Activated CD8-positive, alpha-beta memory T cell treated with anti-CD3 and anti-CD28 coated beads for 24 hours (primary cell): ENCODE data around the gene IL1RAPL1.

ENCODE experiments used
- DNase-seq: peaks from one replicate; pipeline ENCODE4 v3.0.0-alpha.2; 2020

The IL1RAPL1 gene

DNA sequence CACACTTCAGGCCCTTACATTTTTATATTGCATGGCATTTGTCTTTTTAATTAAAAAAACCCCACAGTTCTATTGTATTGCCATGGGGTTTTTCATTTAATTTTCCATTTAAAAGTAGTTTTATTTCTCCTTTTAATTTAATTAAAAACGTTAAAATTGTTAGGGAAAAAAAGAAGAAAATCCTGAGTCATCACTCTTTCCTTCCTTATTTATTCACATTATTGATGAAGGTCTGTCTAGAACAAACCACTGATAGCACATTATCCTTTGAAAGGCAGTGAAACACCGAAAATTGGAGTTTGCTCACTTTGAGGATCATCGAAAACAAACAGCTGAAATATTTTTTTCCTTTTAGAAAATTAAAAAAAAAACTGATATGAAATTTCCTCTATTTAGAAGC is 868.5 kb downstream of the IL1RAPL1 start:
- DNase-seq, result no peak

DNA sequence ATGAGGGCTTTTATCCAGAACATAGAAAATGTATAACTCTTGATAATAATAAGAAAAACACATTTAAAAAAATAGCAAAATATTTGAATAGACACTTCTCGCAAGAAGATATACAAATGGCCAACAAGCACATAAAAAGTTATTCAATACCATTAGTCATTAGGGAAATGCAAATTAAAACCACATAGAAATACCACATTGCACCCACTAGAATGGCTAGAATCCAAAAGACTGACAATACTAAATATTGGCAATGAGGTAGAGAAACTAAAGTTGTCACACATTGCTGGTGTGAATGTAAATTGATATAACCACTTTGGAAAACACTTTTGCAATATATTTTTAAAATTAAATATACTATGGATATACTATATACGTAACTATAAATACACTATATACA is 873.8 kb downstream of the IL1RAPL1 start:
- no peak for DNase-seq

DNA sequence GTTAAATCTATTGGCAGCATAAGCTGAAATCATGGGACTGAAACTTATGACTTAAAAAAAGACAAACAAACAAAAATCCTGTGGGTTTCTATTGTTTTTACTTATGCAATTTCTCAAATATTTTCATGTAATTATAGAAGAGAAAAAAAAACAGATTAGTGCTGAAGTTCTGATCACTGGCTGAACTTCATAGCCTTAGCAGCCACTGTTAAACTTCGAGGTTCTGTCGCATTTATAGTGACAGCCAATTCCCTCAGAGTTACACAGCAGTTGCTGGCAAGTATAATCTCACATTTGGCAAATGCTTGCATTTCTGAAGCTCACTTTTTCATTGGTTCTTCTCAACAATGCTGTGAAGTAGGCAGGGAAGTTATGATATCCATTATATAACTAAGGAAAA is 879.2 kb downstream of the IL1RAPL1 start:
- DNase-seq, result no peak

DNA sequence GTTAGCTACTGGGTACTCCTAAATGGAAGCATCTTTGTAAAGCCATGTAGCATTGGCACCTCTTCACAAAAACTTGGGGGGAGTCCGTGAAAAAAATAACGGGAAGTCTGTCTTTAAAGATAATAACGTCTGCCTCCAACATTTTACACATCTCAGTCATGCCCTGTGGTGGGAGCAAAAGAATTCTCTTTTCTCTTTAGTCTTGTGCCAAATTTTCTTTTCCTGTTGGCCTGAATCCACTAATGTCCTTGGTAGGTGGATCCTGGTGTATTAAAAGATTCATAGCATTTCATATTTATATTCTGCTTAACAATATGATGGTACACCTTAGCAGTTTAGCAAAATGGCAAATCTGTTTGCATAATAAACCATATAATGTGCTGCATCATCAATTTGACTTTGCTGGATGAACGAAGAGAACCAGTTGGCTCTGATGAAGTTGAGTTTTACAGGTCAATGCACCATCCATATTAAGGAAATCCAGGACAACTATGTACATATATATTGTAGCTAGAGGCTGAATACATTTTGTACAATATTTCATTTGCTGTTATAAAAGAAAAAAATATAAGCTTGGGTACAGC is 881.8 kb downstream of the IL1RAPL1 start:
- DNase-seq, result no peak

DNA sequence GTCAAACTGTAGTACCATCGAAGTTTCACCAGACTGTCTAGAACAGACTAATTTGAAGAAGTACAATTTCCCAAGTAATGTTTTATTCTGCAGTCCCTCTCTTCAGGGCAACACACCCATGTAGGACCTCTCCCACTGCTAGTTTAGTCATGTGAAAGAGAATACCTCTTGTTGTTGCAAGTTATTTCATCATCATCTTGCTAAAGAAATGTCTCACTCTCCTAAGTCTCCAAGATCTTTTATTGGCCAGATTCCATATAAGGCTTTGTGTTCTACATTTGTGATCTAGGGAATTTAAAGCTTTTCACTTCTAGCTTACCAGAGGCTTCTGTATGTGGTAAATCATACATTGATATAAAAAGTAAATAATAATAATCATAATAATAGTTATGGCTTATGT is 882.8 kb downstream of the IL1RAPL1 start:
- no peak for DNase-seq

DNA sequence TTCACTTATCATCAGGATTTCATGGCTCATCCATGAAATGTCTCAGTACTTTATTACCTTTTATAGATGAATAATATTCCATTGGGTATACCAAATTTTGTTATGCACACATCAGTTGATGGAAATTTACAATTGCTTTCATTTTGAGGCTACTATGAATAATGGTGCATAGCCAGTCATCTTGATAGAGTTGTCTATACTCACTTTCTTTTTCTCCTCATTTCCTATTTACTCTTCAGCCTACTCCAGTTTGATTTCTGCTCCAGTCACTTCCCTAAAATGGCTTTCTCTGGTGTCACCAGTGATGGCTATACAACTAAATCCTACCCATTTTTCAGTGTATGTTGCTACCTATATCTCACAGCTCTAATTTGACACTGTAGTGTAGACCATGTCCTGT is 884.6 kb downstream of the IL1RAPL1 start:
- no peak for DNase-seq

DNA sequence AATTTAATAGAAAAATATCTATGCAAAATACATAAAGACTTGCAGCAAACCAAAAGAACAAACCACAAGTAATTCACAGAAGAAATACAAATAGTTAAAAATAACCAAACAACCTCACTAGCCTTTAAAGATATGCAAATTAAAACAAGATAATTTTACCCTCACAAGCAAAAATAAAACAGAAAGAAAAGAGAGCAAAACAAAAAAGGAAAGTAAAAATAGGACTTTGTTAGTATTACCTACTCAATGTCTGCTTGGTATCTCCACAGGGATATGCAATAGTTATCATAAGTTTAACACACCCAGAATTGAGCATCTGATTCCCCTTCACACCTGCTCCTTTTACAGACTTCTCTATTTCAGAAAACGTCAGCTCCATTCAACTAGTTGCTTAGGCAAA is 890.6 kb downstream of the IL1RAPL1 start:
- DNase-seq, result no peak

DNA sequence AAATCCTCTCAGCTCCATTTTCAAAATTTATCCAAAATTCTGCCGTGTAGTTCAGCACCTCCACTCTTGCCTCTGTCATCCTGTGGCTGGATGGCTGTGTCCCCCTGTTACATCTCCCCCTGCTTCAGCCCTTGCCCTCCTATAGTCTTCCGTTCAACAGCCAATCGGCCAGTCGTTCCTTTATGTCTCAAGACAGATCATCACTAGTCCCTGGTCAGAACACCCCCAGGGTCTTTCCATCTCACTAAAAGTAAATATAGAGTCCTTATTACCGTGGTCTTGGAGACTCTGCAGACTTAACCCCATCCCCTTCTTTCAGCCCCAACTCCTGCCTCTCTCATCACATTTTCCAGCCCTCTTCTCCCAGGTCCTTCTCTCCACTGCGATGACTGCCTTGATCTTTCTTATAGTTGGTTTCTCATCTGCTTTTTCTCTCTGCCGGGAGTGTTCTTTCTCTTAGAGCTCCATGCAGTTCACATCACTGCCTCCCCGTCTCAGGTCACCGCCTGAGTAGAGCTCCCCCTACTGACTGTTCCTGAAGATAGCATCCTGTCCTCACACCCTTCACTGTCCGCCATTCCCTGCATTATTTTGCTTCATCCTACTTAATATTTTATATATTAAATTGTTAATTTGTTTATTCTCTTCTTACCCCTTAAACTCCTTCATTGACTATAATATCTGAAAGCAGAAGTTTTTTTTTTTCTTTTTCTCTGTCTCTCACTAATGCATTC is 891.3 kb downstream of the IL1RAPL1 start:
- no peak for DNase-seq

DNA sequence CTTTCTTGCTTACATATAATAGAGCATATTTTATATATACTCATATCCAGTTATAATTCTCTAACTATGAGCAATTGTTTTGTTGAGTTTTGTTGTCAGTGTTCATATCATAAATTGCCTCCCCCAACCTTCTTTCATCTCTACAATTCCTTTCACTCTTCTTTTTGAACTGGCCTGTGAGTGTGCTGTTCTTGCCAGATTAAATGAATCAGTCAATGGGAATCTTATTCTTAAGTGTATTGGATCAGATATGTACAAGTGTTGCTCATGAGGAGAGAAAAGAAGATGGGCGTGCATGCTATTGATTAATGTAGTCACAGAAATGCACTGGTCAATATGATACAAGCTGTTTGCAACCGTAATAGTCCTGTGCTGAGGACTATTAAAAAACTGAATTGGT is 900.0 kb downstream of the IL1RAPL1 start:
- DNase-seq, result no peak

DNA sequence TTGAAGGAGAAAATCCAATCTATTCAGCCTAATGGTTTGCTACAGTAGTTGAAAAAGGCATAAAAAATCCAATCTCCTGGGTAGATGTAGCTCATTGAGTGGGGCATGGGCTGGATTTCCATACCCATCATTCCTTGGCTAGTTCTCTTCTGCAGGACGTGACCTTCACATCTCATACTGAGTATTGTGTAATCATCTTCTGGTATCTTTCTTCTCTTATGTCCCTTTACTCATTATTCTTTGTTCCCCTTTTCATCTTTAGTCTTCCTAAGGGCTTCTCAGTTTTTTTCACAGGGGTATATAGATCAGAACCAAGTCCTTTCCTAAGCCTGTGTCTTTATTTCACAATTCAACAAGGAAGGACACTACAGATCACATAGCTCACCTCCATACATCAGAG is 900.5 kb downstream of the IL1RAPL1 start:
- no peak for DNase-seq

DNA sequence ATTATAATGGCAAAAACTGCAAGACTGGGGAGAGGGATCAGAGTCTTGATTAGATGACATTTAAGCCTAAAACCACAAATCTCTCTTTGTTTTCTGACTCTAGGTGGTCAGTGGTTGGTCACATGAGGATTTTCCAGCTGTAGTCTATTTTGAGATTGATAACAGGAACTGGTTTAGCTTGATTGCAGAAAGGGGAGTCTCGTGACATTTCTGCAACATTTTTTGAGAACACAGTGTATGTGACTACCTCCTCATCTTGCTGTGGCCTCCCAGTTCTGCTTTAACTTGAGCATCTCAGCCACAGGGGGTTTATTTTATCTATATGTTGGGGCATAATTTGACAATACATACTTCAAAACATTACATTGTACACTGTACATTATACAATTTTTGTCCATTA is 901.7 kb downstream of the IL1RAPL1 start:
- DNase-seq, result no peak

DNA sequence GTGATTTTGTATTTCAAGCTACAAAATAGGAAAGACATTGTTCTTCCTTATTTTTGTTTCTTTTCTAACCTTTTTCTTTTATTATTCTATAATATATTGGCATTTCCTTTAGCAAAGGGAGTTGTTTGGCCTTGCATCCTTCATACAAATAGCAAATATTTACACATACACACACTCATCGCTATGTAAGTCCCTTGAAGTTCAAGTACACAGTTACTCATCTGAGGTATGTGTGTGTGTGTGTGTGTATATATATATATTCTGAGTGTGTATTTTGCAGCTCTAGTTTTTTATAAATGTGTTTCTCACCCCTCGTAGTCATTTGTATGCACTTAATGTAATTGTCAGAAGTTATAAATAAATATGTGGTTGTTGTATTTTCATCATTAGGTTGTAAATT is 903.4 kb downstream of the IL1RAPL1 start:
- DNase-seq, result no peak

DNA sequence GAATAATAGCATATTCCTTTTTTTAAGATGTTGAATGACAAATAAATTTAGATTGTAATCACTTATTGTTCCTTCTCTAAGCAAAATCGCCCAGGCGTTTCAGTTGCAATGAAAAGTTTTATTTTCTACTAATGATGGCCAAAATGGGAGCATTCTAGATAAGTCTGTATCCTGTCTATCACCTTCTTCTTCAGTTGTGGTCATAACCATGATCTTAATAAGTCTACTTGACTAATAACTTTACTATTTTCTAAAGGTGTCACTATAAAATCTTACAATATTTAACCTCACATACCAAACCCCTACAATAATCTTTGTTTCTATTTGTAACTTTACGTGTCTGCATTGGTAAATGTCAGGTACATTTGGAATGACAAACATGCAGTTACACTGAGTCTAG is 904.4 kb downstream of the IL1RAPL1 start:
- DNase-seq, result no peak

DNA sequence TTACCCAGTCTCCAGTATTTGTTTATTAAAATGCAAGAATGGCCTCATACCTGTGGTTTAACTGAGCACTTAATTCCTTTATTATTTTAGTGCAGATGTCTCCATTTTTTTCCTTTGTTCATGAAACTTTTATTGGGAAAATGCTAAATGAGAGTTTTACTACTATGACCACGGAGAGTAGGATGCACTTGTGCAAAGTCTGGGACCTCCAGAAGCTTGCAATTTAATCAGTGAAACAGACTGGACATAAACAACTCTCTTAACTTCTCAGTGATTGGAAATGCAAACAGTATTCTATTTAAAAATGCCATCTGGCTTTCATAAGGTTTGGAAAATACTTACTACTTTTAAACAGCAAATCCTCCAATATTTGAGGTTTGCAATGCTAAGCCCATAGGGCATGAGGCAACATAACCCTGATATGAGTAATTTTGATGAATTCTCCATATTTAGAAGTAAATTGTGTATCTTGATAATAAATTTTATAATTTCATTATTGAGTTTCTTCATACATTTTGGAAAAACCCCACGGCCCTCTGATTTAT is 909.5 kb downstream of the IL1RAPL1 start:
- DNase-seq, result no peak

DNA sequence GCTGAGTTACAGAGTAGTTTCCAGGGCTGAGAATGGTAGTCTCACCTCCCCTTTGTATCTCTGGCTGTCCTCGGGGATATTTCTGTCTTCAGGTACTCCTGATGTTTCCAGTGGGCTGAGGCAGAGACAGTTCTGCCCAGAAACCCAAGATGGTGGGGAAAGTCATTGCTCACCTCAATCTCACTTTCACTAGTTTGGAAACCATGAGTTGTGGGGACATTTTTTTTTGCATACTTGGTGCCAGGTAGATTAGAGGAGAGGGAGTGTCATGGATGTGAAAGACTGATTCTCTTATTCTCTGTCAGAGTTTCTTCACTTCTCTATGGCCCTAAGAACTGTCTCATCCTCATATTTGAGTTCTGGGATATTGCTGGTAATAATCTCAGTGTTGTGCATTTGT is 919.5 kb downstream of the IL1RAPL1 start:
- DNase-seq, result no peak

DNA sequence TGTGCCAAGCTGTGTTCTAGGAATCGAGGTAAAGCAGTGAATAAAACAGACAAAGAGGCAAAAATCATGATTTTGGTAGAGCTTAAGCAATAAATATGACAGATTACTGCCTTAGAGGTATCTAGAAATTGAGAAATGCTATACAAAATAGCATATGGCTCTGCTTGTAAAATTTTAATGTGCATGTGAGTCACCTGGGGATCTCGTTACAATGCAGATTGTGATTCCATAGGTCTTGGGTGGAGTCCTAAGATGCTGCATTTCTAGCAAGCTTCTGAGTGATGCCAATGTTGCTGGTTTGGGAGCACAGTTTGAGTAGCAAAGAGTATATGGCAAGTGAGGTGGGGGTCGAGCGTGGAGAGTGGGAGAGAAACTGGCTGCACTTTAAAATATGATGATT is 930.9 kb downstream of the IL1RAPL1 start:
- DNase-seq, result no peak

DNA sequence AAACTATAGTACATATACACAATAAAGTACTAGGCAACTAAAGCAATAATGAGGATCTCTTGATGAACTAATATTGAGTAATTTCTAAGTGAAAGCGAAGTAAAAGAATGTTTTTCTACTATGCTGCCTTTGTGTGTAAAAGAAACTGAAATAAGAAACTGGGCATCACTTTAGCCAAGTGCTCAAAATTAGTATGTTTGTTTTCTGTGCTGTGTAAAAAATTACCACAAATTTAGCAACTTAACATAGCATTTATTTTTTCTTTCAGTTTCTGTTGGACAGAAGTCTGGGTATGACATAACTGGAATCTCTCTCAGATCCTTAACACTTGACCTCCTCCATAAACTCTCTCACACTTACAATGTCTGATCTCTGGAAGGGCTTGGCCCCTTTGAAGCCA is 941.0 kb downstream of the IL1RAPL1 start:
- no peak for DNase-seq

DNA sequence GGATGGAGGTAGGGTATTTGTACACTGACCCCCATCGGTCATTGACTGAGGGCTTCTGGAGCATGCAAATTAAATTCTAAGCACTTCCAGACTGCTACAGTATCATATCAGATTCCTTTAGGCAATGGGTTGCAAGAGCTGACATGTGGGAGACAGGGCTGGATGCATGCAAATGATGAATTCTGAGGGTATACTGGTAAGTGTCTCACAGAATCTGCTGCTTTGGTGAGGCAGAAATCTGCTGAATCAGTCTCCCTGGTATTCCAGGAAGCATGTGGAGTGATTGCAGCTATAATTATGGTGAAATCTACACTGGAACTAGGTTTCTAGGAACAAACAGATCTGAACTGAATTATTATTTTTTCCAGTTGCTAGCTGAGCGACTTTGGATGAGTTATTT is 943.3 kb downstream of the IL1RAPL1 start:
- DNase-seq, result no peak

DNA sequence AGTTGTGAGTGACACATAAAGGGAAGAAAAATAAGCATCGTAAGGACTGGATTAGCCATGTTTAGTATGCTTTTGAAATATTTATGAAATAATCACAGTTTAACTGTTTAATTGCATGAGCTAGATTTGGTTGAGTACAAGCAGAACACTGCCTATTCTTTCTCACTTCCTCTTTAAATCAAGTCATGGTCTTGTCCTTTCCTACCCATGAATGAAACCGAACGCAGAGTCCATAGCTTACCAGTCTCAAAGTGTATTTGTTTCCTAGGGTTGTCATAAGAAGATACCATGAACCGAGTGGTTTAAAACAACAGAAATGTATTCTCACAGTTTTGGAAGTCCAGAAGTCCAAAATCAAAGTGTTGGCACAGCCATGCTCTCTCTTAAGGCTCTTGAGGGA is 944.1 kb downstream of the IL1RAPL1 start:
- DNase-seq, result no peak

DNA sequence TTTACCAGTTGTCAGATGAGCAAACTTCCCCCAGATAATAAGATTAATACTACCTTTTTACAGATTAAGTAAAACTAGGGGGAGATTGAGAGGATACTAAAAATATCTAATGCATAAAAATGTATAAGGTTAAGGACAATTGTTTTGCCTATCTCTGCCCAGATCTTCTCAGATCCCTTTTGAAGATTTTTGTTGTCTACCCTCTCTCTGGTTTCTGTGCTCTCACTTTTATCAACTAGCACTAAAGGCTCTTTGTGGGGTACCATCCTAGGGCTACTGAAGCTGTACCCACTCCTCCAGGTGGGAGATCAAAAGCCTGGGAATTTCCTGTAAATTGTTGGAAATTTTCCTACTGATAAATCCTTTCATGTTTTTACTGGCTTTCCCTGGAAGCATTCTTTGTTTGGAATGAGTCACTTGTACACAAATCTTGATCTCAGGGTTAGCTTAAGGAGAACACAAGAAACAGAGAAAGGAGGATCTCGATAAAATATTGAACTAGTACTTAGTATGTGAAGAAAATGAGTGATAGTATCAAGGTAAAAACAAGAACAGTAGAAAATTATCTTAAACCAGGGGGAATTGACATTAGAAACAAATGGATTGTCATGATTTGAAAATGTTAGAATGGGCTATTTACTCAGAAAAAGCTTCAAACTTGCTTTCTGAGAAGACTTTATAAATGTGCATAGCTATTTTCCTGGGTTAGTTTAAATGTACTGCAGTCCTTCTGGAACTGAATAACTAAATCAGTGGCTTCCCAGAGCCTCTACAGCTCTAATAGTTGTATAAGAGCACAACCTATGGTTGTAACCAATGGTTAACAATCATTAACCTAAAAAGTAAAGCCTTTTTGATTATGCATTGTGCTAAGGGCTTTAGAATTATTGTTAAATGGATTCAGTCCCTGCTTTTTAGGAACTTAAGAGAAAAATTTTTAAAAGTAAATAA is 948.2 kb downstream of the IL1RAPL1 start:
- DNase-seq, result no peak

DNA sequence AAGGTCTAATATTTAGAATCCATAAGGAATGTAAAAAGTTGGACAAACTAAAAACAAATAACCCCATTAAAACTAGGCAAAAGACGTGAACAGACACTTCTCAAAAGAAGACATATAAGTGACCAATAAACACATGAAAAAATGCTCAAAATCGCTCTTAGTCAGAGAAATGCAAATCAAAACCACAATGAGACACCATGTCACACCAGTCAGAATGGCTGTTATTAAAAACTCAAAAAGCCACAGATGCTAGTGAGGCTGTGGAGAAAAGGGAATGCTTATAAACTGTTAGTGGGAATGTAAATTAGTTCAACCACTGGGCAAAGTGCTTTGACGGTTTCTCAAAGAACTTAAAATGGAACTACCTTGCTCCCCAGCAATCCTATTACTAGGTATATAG is 953.8 kb downstream of the IL1RAPL1 start:
- DNase-seq, result no peak

DNA sequence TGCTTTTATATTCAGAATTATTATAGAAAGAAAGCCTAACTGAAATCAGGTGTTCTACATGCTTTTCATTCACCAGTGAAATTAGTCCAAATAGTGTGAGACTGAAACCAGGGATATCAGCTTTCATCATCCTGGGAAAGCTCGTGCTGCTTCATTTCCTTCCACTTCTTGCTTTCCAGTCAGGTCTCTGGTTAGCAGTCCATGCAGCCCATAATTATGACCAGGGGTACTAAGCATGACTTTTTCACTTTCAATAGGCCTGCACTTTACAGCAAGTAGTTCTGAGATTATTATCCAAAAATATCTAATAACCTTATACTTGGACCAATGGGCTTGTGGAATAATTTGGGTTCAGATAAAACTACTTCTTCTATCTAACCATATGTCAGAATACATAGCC is 954.9 kb downstream of the IL1RAPL1 start:
- no peak for DNase-seq

DNA sequence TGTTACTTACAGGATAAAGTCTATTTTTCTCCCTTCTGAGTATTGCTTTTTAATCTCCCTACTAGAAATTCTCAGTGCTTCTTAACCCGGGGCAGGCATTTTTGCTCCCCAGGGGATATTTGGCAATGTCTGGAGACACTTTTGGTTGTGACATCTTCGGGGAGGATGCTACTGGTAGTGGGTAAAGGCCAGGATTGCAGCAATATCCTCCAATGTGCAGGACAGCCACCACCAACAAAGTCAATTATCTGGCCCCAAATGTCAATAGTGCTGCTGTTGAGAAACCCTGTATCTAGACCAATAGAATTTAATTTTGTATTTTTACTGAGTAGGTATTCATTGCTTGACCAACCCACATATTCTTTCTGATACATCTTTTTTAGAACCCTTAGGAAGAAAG is 958.6 kb downstream of the IL1RAPL1 start:
- DNase-seq, result no peak

DNA sequence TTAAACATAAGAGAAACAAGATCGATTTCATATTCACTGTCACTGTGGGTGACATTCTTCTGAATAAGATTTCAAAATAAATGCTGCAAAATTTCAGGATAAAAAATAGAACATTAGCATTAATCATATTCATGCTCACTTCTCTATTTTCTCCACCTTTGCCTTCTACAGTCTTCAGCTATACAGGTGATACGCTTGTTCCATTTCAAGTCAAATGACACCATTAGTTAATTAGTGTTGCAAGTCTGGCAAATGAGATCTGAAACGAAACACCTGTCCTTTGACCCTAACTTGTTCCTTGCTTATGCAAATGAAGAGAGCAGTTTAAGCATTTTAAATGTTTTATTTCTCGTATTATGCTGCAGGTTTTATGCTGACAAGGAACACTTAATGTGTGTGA is 960.6 kb downstream of the IL1RAPL1 start:
- no peak for DNase-seq
